HG03575 (cell line): ENCODE results near the gene DDX10.
"Not testable (repeated sequence)": the region's sequence is repeated elsewhere in the genome, so short reads cannot be mapped to it uniquely, and the experiment has no call there.

Source experiments
- ATAC-seq: cut with Tn5 transposase; IDR thresholded peaks from one replicate; pipeline ENCODE4 v1.9.1; 2021; ENCODE audit not compliant: unreplicated experiment, insufficient number of reproducible peaks, low FRiP score; ENCODE audit errors: extremely low read depth

DDX10 gene

GRCh38 chr11:108648528-108648885, 16.4 kb upstream of the DDX10 start:
- ATAC-seq: no peak

DNA sequence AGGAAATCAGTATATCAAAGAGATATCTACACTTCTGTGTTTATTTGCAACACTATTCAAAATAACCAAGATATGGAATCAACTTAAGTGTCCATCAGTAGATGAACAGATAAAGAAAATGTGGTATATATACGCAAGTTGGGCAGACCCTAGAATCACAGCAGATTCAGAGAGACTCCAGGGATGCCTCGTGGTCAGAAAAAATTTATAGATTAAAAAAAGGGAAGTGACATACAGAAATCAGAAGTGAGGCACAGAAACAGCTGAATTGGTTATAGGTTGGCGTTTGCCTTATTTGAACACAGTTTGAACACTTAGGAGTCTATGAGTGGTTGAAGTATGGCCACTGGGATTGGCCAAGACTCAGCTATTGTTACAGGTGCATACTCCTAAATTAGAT, 10.8 kb upstream of the DDX10 start:
- ATAC-seq: not testable (repeated sequence)

DNA sequence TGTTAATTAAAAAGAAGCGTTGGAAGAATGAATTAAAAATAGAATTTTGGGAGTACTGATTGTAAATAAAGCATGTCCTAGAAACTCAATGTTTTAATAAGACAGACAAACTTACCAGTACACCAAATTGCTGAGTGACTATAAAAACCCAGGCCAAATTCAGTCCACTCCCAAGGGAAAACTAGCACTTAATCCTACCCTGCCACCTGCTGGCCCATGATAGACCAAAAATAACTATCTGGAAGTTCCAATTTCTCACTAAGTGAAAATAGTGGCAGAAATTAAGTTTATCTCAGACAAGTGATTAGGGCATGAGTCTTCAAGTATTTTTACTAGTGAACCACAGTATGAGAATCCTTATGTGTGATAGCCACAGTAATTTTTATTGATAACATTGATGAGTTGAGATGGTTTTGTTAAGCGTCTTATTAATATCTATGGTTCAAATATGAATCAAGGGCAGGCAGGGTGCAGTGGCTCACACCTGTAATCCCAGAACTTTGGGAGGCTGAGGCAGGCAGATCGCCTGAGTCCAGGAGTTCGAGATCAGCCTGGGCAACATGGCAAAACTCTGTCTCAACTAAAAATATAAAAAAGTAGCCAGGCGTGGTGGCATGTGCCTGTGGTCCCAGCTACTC, 9.8 kb upstream of the DDX10 start:
- ATAC-seq: no peak

DNA sequence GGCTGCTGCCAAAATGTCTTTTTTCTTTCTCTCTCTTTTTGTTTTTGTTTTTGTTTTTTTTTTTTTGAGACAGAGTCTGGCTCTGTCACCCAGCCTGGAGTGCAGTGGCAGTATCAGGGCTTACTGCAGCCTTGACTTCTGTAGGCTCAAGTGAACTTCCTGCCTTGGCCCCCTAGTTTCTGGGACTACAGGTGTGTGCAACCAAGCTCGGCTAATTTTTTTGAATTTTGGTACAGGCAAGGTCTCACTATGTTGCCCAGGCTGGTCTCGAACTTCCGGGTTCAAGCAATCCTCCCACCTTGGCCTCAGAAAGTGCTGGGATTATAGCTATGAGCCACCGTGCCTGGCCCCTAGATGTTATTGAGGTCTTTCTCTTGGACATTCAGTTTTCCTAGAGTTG, 2.2 kb upstream of the DDX10 start:
- ATAC-seq: no peak

DNA sequence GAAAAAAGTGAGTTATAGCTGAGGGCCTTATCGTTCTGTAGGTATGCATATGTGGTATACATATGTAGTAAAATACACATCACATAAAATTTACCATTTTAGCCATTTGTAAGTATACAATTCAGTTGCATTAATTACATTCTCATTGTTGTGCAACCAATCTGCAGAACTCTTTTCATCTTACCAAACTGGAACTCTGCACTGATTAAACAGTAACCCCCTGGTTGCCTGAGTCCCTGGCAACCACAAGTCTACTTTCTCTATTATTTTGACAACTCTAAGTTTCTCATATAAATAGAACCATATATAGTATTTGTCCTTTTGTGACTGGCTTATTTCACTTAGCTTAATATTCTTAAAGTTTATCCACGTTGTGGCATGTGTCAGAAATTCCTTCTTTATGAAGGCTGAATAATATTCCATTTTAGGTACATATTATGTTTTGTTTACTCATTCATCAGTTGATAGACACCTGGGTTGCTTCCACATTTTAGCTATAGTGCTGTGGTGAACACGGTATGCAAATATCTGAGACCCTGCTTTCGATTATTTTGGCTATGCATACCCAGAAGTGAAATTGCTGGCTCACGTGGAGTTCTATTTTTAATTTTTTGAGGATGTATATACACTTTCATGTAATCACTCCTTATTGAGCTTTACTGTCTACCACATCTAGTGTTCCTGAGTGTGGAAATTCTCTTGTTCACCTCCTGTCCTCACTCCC, 1.6 kb upstream of the DDX10 start:
- peak; percentile 36 for ATAC-seq

GRCh38 chr11:108666373-108666772, 1.5 kb downstream of the DDX10 start:
- ATAC-seq: no peak

- no peak for ATAC-seq
These were observed 4.4 kb downstream of the DDX10 start for GRCh38 chr11:108669286-108669685.

DNA sequence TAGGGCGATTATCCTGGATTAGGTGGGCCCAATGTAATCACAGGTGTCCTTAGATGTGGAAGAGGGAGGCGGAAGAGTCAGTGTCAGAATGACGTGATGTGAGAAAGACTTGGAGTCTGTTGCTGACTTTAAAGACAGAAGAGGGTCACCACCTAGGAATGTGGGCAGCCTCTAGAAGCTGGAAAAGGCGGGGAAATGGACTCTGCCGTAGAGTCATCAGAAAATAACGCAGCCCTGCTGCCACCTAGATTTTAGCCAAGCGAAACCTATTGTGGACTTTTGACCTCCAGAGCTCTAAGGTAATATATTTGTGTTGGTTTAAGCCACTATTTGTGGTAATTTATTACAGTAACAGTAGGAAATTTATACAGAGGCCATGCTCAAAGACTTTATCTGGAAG, 4.8 kb downstream of the DDX10 start:
- no peak for ATAC-seq

DNA sequence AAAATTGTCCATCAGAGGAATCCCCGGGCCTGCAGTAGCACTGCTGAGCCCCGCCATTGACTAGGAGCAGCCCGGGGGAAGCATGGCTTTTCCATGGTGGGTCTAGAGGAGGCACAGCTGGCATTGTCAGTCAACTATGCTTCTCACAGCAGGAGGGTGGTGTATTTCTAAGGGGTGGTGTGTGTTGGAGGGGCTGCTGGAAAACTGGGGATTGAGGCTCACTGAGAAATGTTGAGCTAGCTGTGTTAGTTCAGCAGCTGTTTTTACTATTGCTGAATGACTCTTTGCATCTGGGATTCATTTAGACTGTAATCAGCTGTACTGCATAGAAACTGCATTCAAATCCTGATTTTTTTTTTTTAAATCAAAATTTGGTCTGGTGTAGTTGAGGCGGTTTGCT, 5.6 kb downstream of the DDX10 start:
- ATAC-seq: no peak

DNA sequence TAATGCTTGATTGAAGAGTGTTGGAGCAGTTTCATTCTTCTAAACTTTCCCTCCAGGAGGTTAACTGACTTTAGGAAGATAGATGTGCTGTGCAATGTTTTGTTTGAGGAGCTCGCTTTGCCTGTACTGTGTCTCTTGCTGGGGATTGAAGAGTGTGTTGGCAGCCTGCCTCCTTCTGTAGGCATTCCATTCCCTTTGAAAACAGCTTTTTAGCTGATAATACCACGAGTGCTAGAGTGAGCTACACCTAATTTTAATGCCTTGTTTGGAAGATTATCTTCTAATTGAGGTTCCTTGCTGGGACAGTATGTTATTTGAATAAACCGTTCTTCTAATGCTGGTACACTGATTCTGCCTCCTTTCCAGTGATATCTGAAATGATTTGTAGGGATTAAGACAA, 7.2 kb downstream of the DDX10 start:
- no peak for ATAC-seq

DNA sequence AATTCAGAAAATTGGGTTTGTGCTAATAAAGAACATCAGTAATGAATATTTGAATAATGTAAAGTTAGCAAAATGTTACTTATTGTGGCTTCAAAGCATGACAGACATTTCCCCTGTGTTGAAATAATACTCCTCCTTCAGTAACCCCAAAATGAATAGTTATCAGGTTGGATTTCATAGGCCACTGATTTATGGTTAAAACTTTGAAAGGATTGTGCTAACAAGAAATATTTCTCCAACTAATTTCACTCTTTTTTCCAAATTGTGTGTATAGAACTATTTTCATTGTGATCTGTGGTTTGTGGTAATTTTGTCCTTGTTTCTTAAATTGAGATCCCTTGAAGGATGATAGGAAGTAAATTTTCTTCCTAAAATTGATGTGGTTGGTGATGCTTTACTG, 7.9 kb downstream of the DDX10 start:
- no peak for ATAC-seq

GRCh38 chr11:108679045-108679444, 14.2 kb downstream of the DDX10 start:
- no peak for ATAC-seq

- ATAC-seq: no peak
These were observed 15.4 kb downstream of the DDX10 start for GRCh38 chr11:108680271-108680670.

DNA sequence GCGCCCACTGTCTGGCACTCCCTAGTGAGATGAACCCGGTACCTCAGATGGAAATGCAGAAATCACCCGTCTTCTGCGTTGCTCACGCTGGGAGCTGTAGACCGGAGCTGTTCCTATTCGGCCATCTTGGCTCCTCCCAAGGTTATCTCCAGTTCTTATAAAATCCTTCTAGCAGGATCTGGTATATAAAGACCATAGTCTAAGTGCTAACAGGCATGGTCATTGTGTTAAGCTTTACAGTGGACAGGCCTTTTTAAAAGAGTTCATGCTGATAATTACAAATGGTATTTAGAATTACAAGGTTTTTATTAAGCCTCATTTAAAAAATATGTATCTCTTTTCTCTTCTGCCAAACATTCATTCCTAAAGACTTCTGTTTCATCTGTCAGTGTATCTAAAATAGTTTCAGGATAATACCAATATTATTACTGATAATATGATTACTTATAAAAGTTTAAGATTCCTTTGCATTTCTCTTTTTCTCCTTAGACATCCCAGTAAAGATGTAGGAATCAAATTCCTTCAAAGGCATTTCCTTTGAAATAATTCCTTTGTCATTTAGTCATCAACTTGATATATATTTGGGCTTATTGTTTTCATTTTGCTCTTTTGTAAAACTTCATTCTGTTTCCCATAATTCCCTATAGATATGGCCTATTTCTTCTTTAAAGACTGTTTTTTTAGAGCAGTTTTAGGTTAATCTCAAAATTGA, 20.7 kb downstream of the DDX10 start:
- no peak for ATAC-seq

- ATAC-seq: no peak
These were observed 29.0 kb downstream of the DDX10 start for GRCh38 chr11:108693852-108694251.

- ATAC-seq: no peak
These were observed 30.0 kb downstream of the DDX10 start for GRCh38 chr11:108694846-108695245.

GRCh38 chr11:108697872-108698473, 33.1 kb downstream of the DDX10 start:
- ATAC-seq: peak; percentile 73

GRCh38 chr11:108698844-108699642, 34.2 kb downstream of the DDX10 start:
- no peak for ATAC-seq

DNA sequence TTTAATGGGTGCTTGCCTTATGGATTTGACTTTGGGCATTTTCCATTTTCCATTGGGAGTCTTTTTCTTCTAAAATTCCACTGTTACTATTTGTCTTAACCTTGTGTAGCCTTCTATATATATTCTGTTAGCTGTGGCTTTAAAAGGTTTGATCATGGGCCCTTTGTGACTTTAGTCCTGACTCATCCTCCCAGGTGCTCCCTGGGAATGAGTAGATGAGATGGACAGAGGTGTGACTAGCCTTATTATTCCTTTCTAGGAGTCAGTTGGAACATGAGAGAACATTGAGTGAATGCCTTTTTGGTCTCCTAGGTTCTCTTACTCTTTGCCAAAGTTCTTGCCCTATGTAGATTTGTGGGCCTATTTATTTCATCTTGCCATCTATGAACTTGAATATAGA, 39.0 kb downstream of the DDX10 start:
- no peak for ATAC-seq
